Smooth muscle cell (in vitro differentiated cells): ENCODE results near the gene SPOCK2. TPM values are rescaled to one million over a fixed set of nuclear protein-coding genes. Genes with fewer than 3 reads are reported as not detected.

Experiments
- DNase-seq: peaks from one replicate; lab custom pipeline; 2025; ENCODE audit not compliant: unreplicated experiment; lab: John Stamatoyannopoulos, UW
- H2AFZ ChIP-seq: fragments of 200-600 bp; sonication (generic); 2 replicates; pipeline ENCODE4 v1.6.0; 2016; ENCODE audit warnings: antibody characterized with exemption, low read depth, mild to moderate bottlenecking
- H3F3A ChIP-seq: fragments of 200-600 bp; sonication (generic); 2 replicates; pipeline ENCODE4 v1.6.0; 2017; ENCODE audit warnings: antibody characterized with exemption, low read depth
- H3K27ac ChIP-seq: fragments of 200-600 bp; sonication (generic); 2 replicates; pipeline ENCODE4 v1.5.1; 2016; ENCODE audit warnings: low read depth, mild to moderate bottlenecking
- H3K27me3 ChIP-seq: fragments of 200-600 bp; sonication (generic); 2 replicates; pipeline ENCODE4 v1.6.1; 2016; ENCODE audit warnings: low read depth, mild to moderate bottlenecking
- H3K36me3 ChIP-seq: fragments of 200-600 bp; sonication (generic); 2 replicates; pipeline ENCODE4 v1.5.1; 2016; ENCODE audit warnings: low read depth
- H3K4me1 ChIP-seq: fragments of 200-600 bp; sonication (generic); 2 replicates; pipeline ENCODE4 v1.5.1; 2016; ENCODE audit warnings: low read depth
- H3K4me2 ChIP-seq: fragments of 200-600 bp; sonication (generic); 2 replicates; pipeline ENCODE4 v1.6.0; 2016; ENCODE audit warnings: mild to moderate bottlenecking
- H3K4me3 ChIP-seq: fragments of 200-600 bp; sonication (generic); 2 replicates; pipeline ENCODE4 v1.5.1; 2016; ENCODE audit warnings: mild to moderate bottlenecking
- H3K79me2 ChIP-seq: fragments of 200-600 bp; sonication (generic); 2 replicates; pipeline ENCODE4 v1.6.0; 2016; ENCODE audit warnings: low read depth, mild to moderate bottlenecking
- H3K9ac ChIP-seq: fragments of 200-600 bp; sonication (generic); 2 replicates; pipeline ENCODE4 v1.6.0; 2016; ENCODE audit warnings: low read depth
- H3K9me3 ChIP-seq: fragments of 200-600 bp; sonication (generic); replicated peaks from 2 replicates; pipeline ENCODE4 v1.5.1; 2016; ENCODE audit warnings: low read depth
- H4K20me1 ChIP-seq: fragments of 200-600 bp; sonication (generic); 2 replicates; pipeline ENCODE4 v1.6.0; 2016; ENCODE audit warnings: low read depth
- CTCF ChIP-seq: fragments of 200-600 bp; sonication (generic); IDR thresholded peaks from 2 replicates; pipeline ENCODE4 v1.5.1; 2017; ENCODE audit warnings: borderline replicate concordance, mild to moderate bottlenecking, antibody characterized with exemption; ENCODE audit not compliant: insufficient read depth, poor library complexity, severe bottlenecking
- WGBS: methylation state at CpG from one replicate; pipeline ENCODE4 v1.1.7; 2016; ENCODE audit warnings: low lambda C conversion rate; 5-methylcytosine and 5-hydroxymethylcytosine counted together
- polyA plus RNA-seq: library from polyadenylated mRNA; unstranded; fragments of >200 nt; fragmentation: Nextera tagmentation; extraction: Ambion mirVana; gene quantifications from 2 replicates; pipeline ENCODE4 v1.2.1, GENCODE V29; 2016
- total RNA-seq: library from RNA; depleted of rRNA; stranded (reverse); fragments of >200 nt; gene quantifications from 2 replicates; pipeline ENCODE4 v1.2.3, GENCODE V29; 2014

Gene SPOCK2
- total and polyA plus RNA-seq, 2 experiments from 2014 or later = 1.1 TPM; not detected in 1

- H3K79me2 ChIP-seq = no peaks in the 10 kb centered on the region
- H3K9ac ChIP-seq = no peak overlapping the region
- H3K36me3 ChIP-seq = no peaks in the 10 kb centered on the region
- DNase-seq = no peak
- no peaks in the 10 kb centered on the region for H3K27me3 ChIP-seq
- no peak for TF ChIP-seq CTCF
- WGBS = 98% methylated on average over 10 of the region's 11 CpGs
- H4K20me1 ChIP-seq = no peaks in the 10 kb centered on the region
- H3K9me3 ChIP-seq = no peaks in the 10 kb centered on the region
- no peak overlapping the region for H3K27ac ChIP-seq
- no peak overlapping the region for H3K4me2 ChIP-seq
- H3F3A ChIP-seq = no peaks in the 10 kb centered on the region
- H3K4me1 ChIP-seq = no peaks in the 10 kb centered on the region
- H3K4me3 ChIP-seq = no peak overlapping the region
- H2AFZ ChIP-seq = no peak overlapping the region
These were observed 20.1 kb downstream of the SPOCK2 start for GRCh38 chr10:72068126-72068765.

- WGBS = 95% methylated on average over 13 of the region's 13 CpGs
- Histone ChIP-seq H3K4me1 (no peaks in the 10 kb centered on the region), H4K20me1 (no peaks in the 10 kb centered on the region), H3K36me3 (no peaks in the 10 kb centered on the region), H3K27me3 (no peaks in the 10 kb centered on the region), H3K9ac (no peak overlapping the region), H3K9me3 (no peaks in the 10 kb centered on the region), H3K79me2 (no peaks in the 10 kb centered on the region), H3K27ac (no peak overlapping the region), H2AFZ (no peak overlapping the region), H3K4me3 (no peak overlapping the region), H3K4me2 (no peak overlapping the region), H3F3A (no peaks in the 10 kb centered on the region)
- DNase-seq = no peak
- TF ChIP-seq CTCF = no peak
These were observed 20.8 kb downstream of the SPOCK2 start for GRCh38 chr10:72067463-72068125.

- H4K20me1 ChIP-seq = no peaks in the 10 kb centered on the region
- no peaks in the 10 kb centered on the region for H3F3A ChIP-seq
- no peak overlapping the region for H3K4me2 ChIP-seq
- no peaks in the 10 kb centered on the region for H3K27me3 ChIP-seq
- H3K4me1 ChIP-seq = no peaks in the 10 kb centered on the region
- H3K9me3 ChIP-seq = no peaks in the 10 kb centered on the region
- no peak for DNase-seq
- H3K79me2 ChIP-seq = no peaks in the 10 kb centered on the region
- H2AFZ ChIP-seq = no peak overlapping the region
- no peak overlapping the region for H3K27ac ChIP-seq
- no peak overlapping the region for H3K9ac ChIP-seq
- 91% methylated on average over 18 of the region's 18 CpGs for WGBS
- H3K4me3 ChIP-seq = no peak overlapping the region
- no peak for TF ChIP-seq CTCF
- no peaks in the 10 kb centered on the region for H3K36me3 ChIP-seq
These were observed 21.8 kb downstream of the SPOCK2 start for GRCh38 chr10:72066318-72067284.
